GM21390 (cell line): ENCODE results near the gene GOLGA6L24.
"Not testable (repeated sequence)": the region's sequence is repeated elsewhere in the genome, so short reads cannot be mapped to it uniquely, and the experiment has no call there.

Experiments used
- ATAC-seq: cut with Tn5 transposase; IDR thresholded peaks from one replicate; pipeline ENCODE4 v1.9.1; 2021; ENCODE audit not compliant: unreplicated experiment

The GOLGA6L24 gene, protein sequence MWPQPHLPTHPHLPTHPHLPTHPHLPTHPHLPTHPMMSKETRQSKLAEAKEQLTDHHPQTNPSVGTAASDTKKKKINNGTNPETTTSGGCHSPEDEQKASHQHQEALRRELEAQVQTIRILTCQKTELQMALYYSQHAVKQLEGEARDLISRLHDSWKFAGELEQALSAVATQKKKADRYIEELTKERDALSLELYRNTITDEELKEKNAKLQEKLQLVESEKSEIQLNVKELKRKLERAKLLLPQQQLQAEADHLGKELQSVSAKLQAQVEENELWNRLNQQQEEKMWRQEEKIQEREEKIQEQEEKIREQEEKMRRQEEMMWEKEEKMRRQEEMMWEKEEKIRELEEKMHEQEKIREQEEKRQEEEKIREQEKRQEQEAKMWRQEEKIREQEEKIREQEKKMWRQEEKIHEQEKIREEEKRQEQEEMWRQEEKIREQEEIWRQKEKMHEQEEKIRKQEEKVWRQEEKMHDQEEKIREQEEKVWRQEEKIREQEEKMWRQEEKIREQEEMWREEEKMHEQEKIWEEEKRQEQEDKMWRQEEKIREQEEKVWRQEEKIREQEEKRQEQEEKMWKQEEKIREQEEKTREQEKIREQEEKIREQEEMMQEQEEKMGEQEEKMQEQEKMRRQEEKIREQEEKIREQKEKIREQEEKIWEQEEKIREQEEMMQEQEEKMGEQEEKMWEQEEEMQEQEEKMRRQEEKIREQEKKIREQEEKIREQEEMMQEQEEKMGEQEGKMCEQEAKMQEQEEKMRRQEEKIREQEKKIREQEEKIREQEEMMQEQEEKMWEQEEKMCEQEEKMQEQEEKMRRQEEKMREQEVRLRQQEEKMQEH

DNA sequence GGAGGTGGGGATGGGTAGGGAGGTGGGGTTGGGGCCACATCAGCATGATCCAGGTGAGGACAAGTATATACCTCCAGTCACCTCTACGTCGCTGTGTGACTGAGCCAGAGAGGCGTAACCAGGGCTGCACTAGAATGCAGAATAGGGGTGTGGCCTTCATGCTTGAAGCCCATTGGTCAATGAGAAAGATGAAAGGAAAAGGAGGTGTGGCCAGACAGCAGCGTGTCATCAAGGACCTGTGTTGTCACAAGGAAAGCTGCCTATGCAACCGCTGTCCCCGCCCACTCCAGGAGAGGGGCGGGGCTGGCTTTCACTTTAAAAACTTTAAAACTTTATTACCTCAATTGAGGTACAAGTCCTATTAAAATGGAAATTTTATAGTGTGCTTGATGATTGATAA, at the start of gene GOLGA6L24:
TSS of gene GOLGA6L24 (minus strand) at position 101 of the 400 bp plus-strand sequence. CDS start at position 40, 61 bp downstream.
- not testable (repeated sequence) for ATAC-seq

DNA sequence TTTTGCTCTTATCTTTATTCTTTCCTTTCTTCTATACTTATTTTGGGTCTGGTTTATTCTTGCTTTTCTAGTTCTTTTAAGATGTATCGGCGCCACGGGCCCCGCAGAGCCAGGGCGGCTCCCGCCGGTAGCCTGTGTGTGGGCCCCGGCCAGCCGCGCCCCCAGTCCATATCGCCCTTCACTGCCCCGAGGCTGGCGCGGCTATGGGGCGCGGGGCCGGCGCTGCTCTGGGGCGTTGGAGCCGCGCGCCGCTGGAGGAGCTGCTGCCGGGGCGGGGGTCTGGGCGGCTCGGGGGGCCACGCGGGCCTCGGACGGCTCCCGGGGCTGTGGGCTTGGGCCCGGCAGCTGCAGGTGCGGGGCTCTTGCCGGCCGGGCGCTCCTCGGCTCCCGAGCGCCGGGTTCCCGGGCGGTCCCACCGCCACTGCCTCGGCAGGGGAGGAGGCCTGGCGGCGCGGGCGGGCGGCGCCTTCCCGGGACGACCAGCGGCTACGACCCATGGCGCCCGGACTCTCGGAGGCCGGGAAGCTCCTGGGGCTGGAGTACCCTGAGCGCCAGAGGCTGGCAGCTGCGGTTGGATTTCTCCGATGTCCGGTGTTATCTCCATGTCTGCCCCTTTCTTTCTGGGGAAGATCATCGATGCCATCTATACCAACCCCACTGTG, 45.0 kb upstream of the GOLGA6L24 start:
- not testable (repeated sequence) for ATAC-seq

DNA sequence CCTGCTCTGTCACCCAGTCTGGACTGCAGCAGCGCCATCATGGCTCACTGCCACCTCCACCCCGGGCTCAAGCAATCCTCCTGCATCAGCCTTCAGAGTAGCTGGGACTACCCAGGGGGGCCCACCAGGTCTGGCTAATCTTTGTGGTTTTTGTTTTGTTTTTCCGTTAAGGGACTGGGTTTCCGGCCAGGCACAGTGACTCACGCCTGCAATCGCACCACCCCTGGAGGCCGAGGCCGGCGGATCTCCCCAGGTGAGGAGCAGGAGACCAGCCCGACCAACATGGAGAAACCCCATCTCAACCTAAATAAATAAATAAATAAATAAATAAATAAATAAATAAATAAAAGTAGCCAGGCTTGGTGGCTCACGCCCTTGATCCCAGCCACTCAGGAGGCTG, 38.1 kb upstream of the GOLGA6L24 start:
- ATAC-seq, result not testable (repeated sequence)

DNA sequence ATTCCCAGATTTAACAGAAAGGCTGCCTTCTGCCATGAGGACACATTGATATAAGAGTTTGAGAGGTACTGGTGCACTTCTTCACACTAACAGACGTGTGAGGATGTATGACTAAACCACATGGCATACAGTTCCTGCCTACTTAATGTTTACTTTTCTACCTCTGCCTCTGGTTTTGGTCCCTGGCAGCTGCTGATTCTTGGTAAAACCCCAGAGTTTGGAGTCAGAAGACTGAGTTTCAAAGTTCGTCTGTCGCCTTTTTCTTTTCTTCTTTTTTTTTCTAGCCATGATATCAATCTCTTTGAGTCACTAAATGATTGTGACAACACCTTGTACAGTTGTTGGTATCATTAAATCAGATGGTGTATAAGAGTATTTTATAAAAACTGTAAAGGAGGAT, 22.2 kb upstream of the GOLGA6L24 start:
- not testable (repeated sequence) for ATAC-seq

DNA sequence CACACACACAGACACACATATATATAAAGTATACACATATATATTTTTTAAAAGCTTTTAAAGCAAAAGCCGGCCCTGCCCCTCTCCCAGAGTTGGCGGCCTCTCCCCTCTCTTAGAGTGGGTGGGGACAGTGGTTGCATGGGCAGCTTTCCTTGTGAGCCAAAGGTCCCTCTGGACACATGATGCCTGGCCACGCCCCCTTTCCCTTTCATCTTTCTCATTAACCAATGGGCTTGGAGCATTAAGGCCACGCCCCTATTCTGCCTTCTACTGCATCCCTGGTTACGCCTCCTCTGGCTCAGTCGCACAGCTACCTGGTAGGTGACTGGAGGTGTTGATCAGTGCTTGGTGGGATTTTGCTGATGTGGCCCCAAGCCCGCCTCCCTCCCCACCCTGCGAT, 20.5 kb upstream of the GOLGA6L24 start, which contains the start of gene GOLGA8F:
TSS of gene GOLGA8F (plus strand) at position 301 of the 400 bp plus-strand sequence. CDS start at position 399, 98 bp downstream.
- ATAC-seq, result not testable (repeated sequence)

DNA sequence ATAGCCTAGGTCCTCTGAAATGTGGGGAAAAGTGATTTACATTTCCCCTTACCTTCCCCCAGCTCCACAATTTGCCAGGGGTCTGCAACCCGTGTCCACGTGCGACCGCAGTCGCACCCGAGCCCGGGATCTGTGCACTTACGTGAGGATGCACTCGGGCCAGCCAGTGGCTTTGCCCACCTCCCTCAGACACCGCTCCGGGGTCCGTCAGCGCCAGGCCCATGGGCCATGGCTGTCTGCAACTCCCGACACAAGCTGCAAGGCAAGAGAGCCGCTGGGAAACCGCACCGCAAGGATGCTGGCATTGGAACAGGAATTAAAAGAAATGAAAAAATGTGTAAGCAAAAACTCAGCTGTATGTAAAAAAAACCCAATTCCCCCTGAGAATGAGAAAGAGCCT, 7.6 kb upstream of the GOLGA6L24 start:
- not testable (repeated sequence) for ATAC-seq

DNA sequence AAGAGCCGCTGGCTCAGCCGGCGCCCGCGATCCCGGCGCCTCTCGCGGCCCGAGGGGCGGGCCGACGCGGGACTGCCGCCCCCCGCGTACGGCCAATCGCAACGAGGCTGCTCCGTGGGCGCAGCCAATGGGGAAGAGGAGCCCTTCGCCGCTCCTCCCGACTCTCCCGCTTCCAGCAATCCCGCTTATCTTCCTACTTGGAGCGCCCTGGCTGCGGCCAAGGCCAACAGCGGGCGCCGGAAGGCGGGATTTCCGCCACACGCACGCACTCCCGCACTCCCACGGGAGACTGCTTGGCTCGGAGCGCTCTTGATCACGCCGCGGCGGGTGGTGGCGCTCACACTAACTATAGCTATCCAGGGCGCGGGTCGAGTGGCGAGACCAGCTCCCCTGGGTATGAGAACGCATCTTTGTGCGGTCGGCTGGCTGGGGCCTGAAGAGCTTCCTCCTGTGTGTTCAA, 35.7 kb downstream of the GOLGA6L24 start, which contains the start of gene HERC2:
TSS of gene HERC2 (minus strand) at position 51 of the 460 bp plus-strand sequence. CDS start 746 bp downstream, outside the sequence.
- ATAC-seq, result not testable (repeated sequence)

DNA sequence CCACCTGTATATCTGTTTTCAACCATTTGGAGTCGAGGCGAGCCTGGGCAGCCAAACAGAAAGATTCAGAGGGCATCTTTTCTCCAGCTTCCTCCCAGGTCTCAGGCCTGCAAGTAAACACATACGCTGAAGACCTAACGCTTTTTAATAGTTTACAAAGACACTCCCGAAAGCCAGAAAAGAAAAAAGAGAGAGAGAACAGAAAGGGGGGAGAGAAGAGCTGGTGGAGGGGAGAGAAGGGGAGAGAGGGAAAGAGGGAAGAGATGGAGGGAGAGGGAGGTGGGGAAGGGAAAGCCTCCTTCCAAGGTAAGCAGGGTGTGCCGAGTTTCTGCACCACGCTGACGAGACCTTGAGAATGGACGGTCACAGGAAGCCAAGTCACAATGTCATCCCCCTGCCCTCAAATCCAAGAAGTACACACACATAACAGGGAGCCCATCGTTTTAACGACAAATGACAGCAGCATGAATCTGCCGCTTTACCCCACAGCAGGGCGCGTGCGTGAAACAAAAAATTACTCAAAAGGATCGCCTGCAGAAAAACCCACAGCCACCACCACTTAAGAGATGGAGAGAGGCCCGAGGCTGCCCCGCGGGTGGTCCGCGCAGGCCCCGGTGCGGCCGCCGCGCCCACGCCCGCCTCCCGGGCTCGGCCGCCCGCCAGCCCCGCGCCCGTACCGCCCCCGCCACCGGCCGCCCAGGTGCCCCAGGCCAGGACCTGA, 36.4 kb downstream of the GOLGA6L24 start:
- not testable (repeated sequence) for ATAC-seq

DNA sequence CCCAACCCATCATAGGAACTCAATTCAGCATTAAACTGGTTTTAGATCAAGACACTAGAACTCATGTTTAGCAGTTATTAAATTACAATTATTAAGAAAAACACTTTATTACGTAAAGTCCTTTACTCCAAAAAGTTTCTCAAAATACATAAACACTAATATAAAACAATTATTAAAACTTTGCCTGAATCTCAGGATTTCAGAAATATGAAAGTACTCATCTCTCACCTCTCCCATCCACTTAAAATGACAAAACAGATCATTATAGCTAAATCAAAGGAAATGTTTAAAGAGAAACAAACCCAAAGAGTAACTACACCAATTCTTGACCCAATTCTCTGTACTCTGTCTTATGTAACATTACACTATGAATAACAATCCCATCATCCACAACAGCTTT, 38.2 kb downstream of the GOLGA6L24 start:
- not testable (repeated sequence) for ATAC-seq

DNA sequence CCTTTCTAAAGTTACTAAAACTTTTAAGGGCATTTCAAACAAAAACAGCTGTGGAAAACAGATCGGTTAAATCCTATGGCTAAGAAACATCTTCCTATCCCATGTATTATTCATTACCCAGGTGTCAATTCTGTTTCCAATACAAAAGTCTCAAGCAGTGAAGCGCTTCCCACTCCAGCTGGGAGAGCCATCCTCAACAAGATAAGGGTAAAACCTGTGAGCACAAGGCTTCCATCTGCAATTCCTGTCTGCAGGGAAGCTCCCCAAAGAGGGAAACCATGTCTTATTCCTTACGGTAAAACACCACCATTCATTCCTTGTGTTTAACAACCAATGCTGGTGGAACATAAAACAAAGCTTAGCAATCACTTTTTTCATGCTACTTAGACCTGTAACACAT, 39.1 kb downstream of the GOLGA6L24 start:
- not testable (repeated sequence) for ATAC-seq

DNA sequence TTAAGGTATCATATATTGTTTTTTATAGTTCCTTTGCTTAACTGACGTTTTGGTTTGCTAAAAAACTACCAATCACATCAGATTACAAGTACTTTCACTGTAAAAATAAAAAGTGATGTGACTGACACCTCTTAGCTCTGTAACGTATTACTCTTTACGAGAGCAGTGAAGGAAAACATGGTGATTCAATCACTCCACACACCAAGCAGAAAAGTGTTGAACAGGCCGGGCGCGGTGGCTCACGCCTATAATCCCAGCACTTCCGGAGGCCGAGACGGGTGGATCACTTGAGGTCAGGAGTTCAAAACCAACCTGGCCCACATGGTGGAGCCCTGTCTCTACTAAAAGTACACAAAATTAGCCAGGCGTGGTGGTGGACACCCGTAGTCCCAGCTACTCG, 39.8 kb downstream of the GOLGA6L24 start:
- ATAC-seq, result not testable (repeated sequence)

DNA sequence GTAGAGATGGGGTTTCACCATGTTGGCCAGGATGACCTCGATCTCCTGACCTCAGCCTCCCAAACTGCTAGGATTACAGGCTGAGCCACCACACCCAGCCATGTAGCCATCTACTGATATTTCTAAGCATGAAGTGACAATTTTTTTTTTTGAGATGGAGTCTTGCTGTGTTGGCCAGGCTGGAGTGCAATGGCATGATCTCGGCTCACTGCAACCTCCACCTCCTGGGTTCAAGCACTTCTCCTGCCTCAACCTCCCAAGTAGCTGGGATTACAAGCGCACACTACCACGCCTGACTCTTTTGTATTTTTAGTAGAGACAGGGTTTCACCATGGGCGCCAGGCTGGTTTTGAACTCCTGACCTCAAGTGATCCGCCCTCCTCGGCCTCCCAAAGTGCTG, 40.9 kb downstream of the GOLGA6L24 start:
- not testable (repeated sequence) for ATAC-seq

DNA sequence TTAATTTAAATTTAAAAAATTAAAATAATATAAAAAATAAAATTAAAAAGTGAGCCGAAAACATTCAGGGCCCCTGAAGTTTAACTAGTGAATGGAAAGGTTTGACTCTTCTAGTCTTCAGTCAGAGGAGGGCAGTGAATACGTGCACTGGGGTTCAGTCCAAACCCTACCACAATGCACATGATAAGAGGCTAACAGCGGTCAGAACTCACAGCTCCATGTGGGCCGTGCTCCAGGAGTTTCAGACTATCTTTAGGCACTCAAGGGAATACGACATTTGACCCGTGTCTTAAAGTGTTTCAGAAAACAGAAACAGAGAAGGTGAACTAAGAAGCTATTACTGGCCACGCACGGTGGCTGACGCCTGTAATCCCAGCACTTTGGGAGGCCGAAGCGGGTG, 47.4 kb downstream of the GOLGA6L24 start:
- ATAC-seq, result not testable (repeated sequence)

DNA sequence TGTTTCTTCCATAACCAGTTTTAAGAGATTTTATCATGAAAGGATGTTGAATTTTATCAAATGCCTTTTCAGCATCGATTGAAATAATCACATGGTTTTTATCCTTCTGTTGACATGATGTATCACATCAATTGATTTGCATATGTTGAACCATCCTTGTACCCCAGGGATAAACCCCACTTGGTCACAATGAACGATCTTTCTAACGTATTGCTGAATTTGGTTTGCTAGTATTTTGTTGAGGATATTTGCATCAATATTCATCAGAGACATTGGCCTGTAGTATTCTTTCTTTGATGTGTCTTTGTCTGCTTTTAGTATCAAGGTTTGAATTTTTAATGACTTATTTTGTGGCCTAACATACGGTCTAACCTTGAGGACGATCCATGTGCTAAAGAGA, 49.2 kb downstream of the GOLGA6L24 start:
- ATAC-seq, result not testable (repeated sequence)
